ENCODE measurements around the gene RBM38.

Gene RBM38

DNA sequence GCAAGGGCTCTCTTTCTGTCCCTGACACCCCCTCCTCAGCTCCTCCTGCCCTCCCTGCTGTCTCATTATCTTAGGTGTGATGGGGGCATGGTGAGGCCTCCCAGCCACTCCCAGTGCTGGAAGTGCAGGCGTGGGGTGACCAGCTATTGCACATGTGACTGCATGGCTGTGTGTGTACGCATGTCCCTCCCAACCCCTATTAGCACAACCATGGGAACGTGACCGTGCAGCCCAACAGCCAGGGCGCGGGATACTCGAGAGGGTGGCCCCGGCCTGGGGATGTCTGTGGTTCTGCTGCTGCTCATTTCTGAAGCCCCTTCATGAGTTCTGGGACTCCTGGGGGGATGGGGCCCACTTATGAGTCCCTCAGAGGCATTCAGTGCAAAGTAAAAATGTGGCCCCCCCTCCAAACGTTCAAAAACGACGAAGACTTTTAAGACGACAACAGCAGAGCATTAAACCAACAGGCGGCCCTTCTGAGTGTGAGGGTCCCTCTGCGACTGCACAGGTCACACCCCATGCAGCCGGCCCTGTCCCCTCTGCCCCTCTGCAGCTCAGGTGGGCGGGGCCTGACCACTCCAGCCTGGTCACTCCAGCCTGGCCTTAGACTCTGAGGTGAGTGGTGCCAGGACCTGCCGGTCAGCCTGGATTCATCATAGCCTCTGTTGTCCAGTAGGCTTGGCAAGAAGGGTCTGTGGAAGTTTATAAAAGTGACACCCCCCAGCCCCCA is 51.1 kb downstream of the RBM38 start:
- intact Hi-C loops (cut with DNase I): no loop called here
- DNase-seq: no peak

DNA sequence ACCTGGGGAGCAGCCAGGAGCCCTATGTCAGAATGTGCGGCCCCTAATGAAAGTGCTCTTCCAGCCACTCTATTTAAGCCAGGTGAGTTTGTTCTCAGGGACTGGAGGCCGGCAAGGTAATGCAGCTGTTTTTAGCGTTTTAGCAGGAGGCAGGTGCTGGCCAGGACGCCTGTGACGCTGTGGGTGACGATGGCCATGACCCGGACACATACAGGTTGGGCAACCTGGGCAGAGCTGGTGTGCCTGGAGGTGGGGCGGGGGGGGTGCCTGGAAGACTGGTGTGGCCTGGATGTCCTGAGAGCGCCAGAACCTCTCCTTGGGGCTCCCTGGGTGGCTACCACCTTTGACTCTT is 51.7 kb downstream of the RBM38 start:
- intact Hi-C loops (cut with DNase I): no loop called here
- no peak for DNase-seq

DNA sequence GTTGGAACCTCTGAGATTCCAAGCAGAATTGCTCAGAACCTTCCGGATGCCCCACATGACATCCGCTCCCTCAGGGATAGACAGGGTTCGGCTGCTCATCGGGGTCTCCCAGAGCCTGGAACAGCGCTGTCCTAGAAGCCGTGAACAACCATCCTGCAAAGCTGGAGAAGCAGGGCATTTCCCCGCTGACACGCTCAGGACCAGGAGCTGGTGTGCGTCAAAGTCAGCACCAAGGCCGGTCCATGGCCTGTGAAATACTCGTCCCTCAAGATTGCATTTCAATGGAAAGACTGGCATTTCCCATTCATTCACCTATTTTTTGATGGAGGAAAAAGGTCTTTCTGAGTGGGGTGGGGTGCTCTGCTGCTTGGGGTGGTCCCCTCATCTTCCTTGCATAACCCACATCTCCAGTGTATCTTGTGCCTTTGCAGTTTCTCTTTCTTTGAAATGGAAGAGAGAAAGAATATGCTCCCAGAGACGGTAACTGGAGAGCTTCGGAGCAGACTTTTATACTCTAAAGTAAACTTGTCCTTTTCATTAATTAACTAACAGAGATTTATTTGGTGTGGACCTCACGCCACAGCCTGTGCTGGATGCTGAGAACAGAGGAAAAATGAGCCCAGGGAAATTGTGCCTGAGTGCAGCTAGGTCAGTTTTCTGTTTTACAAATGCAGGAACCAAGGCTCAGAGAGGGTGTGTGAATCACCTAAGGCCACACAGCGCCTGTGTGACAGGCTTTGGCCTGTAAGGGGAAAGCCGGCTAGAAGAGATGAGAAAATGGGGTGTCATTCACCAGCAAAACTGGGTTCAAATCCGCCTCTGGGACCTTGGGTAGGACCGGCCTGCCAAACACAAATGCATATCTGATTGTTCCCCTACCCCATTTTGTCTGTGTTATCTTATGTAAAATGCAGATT is 52.4 kb downstream of the RBM38 start:
- no peak for DNase-seq
- intact Hi-C loops (cut with DNase I): no loop called here

DNA sequence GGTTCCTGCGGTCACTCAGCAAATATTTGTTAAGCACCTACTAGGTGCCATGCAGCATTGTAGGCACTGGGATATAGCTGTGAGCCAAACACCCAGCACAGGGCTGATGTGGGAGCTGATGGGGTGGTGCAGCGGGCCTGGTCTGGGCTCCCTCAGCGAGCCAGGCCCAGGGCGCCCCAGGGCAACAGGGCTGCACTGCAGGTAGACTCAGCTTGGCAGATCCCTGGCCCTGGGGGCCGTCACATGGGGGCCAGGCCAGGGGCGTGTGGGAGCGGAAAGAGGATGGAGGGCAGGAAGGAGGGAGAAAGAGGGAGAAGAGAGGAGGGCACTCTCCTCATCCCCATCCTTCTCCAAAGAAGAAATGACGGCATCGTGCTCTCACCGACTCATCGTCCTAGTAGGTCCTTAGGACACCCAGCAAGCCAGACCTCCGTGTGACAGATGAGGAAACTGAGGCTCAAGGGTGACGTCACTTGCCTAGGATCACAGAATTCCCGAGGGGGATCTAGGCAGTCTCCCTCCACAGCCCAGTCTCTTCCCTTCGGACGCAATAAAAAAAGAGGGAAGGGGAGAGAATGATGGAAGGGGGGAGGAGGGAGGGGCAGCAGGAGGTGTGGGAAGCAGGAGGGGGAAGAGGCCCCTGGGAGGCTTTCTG is 53.3 kb downstream of the RBM38 start:
- intact Hi-C loops (cut with DNase I): no loop called here
- no peak for DNase-seq

DNA sequence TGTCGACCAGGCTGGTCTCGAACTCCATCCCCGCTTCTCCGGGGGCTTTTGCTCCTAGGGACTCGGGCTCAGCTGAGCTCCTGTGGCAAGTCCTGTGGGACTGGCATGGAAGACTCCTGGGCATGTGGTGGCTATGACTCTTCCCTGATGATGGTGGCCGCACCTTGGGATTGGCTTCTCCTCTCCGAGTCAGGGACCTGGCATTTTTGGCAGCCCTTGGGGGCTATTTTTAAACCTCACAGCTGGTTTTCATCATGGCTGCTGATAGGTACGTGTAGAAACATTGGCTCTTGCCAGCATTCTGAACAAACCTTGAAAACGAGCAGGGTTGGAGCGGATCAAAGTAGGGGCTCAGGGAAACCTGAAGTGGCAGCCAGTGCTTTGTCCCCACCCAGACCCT is 54.1 kb downstream of the RBM38 start:
- intact Hi-C loops (cut with DNase I): no loop called here
- DNase-seq: no peak

DNA sequence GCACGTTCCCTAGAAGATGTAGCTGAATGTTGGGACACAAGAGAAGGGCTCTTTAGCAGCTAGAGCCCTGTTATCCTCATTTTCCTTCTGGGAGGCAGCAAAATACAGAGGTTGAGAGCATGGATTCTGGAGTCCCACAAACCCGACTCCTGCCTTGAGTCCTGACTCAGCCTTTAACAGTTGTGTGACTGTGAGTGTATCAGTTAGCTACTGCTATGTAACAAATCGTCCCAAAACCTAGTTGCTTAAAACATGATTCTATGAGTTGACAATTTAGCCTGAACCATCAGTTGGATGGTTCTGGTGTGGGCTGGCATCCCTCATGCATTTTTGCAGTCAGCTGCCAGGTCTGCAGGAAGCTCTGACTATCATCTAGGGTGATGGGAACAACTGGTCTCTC is 54.6 kb downstream of the RBM38 start:
- intact Hi-C loops (cut with DNase I): no loop called here
- no peak for DNase-seq

DNA sequence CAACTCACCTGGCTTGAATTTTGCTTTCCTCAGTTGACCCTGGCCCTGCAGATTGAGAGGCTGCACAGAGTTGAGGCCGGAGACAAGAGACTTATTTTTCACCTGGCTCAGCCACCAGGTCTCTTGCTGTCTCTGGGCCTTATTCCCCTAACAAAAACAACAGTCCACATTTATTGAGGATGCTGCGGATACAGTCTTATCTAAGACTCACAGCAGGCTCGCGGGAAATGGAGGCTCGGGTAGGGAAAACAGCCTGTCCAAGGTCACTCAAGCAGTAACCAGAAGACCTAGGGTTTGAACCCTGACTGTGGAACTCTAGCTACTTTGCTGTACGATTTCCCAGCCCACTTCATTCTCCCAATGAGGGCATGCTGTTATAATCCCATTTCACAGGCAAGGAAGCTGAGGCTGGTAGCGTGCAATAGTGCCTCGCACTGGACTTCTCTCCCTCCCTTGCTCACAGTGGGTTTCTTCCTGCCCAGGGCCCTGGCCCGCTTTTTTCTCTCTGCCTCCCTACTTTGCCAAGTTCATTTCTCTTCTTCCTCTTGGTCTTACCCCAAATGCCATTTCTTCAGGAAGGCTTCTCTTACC is 57.7 kb downstream of the RBM38 start:
- no peak for DNase-seq
- intact Hi-C loops (cut with DNase I): no loop called here

DNA sequence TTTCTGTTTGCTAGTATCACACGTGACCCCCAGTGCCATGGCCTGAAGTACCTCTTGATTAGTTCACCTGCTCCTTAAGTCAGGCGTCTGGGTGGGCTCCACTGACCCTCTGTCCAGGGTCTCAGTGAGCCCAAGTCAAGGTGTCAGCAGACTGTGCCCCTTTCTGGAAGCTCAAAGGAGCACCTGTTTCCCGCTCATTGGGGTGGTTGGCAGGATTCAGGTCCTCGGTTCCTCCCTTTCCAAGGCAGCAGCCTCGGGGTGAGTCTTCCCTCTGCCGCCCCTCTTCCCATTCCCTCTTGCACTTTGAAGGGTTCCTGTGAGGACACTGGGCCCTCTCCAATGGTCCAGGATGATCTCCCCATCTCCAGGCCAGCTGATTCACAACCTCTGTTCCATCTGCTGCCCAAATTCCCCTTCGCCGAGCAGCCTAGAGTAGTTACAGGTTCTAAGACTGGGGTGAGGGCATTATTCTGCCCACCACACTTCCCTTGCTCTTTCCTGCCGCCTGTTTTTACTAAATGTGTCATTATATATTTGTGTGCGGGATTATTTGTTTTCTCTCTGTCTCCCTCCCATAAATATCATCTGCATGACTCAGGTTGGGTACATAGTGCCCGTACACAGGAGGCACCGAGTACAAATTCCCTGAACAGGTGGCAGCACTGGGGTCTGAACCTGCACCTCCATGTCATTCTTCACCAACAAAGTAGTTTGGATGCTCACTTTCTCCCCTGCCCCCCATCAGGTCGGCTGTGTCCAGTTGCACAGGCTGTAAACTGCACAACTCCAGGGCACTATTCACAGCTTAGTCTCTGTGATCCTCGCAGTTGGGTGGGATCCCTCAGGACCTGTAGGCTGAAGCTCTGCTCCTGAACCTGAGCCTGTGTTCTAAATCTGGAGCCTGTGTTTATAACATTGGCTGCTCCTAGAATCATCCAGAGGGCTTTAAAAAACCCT is 58.5 kb downstream of the RBM38 start:
- DNase-seq: no peak
- intact Hi-C loops (cut with DNase I): no loop called here

DNA sequence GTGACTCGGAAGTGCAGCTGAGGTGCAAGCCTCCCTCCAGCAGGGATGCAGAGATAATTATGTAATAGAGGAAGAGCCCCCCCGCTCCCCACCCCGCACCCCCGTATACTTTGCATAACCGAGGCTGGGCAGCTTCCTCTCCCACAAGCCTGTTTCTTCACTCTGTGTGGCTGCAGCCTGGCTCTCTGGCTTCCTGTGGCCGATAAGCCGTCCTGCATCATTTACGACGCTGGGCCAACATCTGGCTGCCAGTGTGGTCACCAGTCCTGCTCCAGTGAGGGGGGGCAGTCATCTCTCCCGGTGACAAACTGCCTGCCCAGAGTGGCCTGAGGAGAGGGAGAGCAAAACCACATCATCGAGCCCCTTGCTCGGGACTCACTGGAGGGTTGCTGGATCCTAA is 59.2 kb downstream of the RBM38 start:
- intact Hi-C loops (cut with DNase I): no loop called here
- peak in 3 of 10 donors; percentile 27 to 86 (median 29) for DNase-seq

DNA sequence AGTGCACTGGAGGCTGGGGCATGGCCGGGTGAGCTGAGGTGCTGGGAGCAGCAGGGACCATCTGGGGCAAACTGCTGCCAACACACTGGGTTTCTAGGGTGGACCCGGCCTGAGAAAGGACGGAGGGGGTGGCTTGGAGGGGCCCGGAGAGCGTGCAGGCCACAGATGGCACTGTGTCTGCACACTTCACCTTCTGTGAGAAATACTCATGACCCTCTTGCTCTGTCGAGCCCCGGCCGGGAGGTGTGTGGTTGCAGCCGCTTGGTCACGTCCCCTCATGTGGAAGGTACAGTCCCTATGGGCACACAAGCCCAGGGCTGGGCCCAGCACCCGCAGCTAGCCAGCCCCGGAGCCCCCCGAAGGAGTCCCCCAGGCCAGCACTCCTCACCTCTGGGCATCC is 59.7 kb downstream of the RBM38 start:
- DNase-seq: no peak
- intact Hi-C loops (cut with DNase I): no loop called here

DNA sequence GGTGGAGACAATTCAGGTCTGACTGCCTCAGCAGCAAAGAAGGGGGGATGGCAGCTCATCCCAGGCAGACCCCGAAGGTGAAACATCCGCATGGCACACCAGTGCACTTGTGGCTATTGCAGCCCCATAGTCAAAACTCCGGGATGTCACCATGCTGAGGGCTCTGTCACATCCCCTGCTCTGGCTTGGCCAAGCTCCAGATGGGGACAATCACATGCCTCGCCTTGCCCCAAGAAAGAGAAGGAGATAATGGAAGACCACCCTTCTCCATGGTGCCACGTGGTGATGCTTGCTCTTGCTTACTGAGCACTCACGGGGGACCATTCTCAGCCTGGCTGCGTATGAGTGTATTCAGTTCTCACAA is 60.2 kb downstream of the RBM38 start:
- no peak for DNase-seq
- intact Hi-C loops (cut with DNase I): no loop called here

DNA sequence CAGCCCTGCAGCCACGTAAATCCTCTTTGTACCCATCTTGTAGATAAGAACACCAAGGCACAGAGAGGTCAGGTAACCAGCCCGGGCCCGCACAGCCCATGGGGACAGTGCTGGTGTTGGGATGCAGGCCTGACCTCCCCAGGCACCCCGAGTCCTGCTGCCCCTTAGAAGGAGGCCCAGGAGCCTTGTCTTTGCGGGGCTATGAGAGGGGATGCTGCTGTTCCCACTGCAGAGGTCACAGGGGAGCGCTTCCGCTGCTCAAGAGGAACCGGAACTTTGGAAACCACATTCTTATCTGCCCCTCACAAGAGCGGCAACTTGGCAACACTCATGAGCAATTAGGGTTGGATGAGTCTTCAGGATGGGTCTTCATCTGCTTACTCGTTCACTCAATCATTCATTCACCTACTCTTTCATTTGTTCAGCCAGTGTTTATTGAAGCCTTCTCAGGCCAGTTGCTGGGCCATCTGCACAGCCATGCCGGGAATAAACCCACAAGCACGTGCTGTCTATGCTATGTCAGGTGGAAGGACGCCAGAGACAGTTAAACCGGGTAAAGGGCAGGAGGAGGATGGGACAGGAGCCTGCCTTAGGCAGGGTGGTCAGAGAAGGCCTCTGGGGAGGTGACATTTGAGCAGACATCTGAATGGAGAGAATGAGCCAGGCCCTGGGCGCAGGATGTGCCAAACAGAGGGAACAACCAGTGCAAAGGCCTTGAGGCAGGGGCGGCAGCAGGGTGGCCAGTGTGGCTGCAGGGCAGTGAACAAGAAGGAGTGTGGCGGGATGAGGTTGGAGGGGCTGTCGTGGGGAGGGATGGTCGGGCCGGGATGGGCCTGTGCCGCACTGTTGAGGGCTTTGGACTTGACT is 60.8 kb downstream of the RBM38 start:
- no peak for DNase-seq
- intact Hi-C loops (cut with DNase I): no loop called here

DNA sequence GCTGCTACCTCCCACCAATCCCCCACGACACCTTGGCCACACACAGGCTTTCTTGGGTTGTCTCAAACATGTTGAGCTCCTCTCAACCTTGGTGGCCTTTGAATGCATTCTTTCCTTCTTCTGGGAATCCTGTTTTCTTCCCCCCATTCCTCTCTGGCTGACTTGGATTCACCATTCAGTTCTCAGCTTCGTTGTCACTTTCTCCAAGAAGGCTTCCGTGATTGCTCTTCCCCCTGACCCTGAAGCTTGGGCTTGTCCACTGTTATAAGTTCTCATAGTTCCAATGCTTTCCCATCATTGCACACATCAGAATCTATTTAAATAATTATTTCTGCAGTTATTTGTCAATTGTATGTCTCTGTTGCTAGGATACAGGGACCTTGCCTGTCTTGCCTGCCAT is 64.2 kb downstream of the RBM38 start:
- intact Hi-C loops (cut with DNase I): no loop called here
- no peak for DNase-seq

DNA sequence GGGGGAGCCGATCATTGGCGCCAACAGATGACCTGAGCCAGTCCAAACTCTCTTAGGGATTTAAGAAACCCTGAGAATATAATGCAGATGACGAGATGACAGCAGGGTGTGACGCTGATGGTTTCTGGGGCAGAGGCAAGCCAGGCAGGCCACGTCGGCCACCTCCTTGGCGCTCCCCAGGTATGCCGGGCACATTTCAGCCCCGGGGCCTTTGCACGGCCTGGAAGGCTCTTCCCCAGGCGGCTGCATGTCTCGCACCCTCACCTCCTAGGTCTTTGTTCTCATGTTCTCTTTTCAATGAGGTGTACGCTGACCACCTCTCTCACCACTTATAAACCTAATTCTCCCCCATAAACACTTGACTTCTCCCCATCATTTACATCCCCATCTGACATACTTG is 64.9 kb downstream of the RBM38 start:
- no peak for DNase-seq
- intact Hi-C loops (cut with DNase I): no loop called here

DNA sequence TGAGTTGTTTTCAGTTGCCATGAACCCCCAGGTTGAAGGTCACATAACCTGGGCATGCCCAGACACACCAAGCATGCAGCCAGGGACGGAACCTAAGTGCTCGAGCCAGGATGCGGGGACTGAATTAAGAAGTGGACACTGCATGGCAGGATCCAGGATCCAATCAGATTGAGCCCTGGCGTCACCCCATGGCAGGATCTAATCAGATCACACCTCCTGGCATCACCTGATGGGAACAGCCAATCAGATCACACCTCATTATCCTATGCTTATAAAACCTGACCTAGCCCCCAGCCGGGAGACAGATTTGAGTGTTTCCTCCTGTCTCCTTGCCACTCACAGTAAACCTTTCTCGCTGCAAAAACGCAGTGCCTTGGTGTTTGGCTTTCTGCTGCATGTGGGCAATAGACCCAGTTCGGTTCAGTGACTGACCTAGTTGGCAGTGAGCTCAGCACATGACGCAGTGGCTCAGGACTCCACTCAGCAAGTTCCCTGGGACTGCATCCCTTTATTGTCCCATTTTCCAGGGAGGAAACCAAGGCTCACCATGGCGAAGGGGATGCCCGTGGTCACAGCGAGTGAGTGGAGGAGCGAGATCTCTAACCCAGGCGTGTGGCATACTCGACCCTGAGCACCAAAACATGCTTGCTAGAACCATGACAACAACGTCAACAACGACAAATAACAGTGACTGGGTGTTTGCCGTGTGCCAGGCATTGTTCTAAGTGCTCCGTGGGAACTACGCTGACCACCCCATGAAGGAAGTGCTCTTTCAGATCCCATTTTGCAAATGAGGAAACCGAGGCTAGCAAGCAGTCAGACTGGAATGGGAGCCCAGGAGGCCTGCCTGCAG is 66.3 kb downstream of the RBM38 start:
- intact Hi-C loops (cut with DNase I): no loop called here
- DNase-seq: no peak

DNA sequence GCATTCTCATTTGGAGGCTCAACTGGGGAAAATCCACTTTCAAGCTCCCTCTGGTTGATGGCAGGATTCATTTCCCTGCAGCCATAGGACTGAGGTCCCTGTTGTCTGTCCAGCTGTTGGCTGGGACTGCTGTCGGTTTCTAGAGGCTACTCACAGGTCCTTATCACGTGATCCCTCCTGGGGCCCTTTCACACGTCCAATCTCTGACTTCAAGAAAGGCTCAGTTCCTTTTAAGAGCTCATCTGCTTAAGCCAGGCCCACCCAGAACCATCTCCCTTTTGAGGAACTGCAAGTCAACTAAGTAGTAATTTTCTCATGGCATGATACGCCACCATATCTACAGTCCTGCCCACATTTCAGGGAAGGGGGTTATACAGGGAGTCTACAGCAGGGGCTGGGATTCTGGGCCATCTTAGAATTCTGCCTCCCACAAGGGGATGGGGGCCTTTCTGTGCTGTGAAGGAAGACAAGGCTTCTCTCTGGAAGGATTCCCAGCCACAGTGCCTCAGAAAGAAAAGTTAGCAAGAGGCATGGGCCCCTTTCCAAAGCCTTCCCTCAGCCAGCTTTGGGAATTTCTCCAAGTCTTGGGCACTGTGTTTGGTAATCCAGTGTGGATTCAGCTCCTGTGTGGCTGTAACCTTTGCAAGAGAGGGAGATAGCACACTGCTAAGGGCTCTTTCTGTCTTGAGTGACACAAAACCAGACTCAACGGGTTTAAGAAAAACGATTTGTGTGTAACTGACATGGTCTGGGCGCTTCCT is 67.4 kb downstream of the RBM38 start:
- intact Hi-C loops (cut with DNase I): no loop called here

More for the DNA sequence above, 67.4 kb downstream of the RBM38 start:
- DNase-seq: peak in 5 of 10 donors; percentile 30 to 63 (median 33)
